Stimulated activated CD4-positive, alpha-beta T cell treated with anti-CD3 and anti-CD28 coated beads, Interleukin-1b, Interleukin-23, amount 100 ng/mL, for 48 hours (primary cell): ENCODE results near the gene TLX3.

Source experiments
- DNase-seq: peaks from one replicate; pipeline ENCODE4 v3.0.0-alpha.2; 2020

TLX3 gene

DNA sequence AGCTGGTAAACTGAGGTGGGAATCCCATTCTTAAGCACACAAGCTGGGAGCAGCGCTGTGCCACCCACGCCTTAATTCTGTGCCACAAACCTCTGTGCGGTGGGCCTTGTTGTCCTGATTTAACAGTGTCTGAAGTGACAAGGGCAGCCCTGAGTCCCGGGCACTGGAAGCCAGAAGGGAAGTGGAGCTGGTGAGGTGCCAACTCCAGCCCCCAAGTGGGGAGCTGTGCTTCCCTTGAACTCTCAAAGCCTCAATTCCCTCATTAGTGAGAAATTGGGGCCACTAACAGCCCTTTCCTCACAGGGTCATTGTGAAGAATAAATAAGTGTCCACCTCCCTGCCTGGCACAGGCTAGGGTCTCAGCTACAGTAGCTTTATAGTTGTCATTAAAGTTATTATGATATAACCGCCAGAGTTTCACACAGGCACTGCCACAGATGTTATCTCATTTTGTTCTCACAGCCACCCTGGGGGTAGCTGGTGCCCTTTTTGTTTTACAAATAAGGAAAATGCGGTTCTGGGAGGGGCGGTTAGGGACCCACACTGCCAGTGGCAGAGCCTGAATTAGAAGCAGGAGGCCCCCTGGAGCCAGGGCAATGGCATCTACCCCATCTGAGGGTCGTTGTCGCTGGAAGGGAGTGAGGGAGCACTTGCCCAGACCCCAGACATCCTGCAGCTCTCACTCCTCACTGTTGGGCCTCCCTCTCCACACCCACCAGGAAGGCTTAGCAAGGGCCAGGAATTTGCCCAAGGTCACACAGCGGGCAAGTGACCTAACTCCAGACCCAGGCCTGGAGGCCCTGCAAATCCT, 2.1 kb upstream of the TLX3 start:
- DNase-seq = no peak

- no peak for DNase-seq
Measured at GRCh38 chr5:171307789-171308452, 1.1 kb upstream of the TLX3 start.

GRCh38 chr5:171309276-171310211, 496 bp downstream of the TLX3 start:
- no peak for DNase-seq

DNA sequence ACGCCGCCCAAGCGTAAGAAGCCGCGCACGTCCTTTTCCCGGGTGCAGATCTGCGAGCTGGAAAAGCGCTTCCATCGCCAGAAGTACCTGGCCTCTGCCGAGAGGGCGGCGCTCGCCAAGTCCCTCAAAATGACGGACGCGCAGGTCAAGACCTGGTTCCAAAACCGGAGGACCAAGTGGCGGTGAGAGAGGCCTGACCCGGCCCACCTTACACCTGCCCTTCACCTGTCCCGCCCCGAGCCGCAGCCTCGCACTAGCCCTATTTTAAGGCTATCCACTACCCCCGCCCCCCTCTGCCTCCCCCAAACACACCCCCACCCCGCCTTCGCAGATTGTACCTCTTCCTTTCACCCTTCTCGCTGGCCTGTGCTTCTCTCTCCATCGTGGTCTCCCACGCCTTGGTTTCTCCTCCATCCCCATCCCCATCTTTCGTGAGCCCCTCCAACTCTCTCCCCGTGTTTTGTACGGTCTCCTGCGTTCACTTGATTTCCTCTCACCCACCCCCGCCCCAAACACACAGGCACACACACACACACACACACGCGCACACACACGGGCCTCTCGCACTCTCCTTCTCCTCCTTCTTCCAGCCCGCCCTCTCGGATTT, 1.3 kb downstream of the TLX3 start:
- peak; percentile 41 for DNase-seq

- no peak for DNase-seq
Measured at GRCh38 chr5:171310819-171311321, 1.8 kb downstream of the TLX3 start.

DNA sequence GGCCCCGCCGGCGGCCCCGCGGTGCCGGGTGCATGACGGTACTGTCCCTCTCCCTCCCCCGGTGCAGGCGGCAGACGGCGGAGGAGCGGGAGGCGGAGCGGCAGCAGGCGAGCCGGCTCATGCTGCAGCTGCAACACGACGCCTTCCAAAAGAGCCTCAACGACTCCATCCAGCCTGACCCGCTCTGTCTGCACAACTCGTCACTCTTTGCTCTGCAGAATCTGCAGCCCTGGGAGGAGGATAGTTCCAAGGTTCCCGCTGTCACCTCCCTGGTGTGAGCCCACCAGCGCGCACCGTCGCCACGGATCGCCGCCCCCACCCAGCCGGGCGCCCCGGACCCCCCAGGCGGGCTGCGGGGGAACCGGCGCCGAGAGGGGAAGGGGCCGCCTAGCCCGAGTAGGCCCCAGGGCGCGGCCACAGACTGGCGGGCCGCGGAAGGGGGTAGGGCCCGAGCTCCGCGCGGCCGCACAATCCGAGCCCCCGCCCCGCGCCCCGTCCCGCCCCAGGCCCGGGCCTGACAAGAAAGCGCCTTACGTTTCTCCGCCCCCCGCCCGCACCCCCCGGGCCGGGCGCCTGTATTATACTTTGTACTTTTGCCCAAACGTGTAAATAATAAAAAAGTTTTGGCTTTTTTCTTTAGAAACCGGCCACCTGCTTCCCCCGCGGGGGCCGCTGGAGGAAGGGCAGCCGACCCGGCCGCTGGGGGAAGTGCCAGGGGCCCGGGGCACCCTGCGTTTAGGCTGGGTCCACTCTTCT, 2.5 kb downstream of the TLX3 start:
- DNase-seq = no peak

DNA sequence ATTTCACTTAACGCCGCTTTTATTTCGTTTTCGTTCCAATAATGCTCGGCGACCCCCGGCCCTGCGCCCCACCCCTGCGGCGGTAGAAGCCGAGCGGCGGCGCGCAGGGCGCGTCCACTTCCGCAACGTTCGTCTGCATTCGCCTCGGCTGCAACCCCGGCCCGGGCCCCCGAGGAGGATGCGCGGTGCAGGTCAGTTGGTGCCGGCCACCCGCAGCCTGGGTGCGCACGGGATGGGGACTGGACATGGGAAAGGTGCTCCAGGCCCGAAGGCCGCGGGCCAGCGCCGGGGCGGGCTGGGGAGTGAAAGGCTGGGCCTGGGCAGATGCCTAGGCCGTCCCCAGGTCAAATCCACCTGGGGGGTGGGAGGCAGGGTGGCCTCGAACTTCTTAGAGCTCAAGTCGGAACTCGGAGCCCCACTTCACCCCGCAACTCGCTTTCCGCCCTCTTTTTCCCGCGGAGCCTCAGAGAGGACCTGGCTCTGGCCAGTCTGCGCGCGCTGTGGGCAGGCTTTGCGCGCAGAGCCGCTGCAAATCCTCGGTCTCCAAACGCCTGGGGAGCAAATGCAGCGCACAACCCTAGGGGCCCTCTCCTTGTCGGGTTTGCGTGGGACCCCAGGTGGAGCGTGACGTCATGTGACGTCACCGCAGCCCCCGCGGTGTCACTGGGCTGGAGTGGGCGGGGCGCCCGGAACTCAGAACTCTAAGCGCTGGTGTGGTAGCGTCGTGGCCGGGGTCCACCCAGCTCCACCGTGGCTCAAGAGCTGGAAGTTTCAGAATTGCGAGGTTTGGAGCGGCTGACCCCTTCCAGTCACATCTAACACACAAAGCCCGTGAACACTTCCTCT, 3.3 kb downstream of the TLX3 start:
- no peak for DNase-seq

DNA sequence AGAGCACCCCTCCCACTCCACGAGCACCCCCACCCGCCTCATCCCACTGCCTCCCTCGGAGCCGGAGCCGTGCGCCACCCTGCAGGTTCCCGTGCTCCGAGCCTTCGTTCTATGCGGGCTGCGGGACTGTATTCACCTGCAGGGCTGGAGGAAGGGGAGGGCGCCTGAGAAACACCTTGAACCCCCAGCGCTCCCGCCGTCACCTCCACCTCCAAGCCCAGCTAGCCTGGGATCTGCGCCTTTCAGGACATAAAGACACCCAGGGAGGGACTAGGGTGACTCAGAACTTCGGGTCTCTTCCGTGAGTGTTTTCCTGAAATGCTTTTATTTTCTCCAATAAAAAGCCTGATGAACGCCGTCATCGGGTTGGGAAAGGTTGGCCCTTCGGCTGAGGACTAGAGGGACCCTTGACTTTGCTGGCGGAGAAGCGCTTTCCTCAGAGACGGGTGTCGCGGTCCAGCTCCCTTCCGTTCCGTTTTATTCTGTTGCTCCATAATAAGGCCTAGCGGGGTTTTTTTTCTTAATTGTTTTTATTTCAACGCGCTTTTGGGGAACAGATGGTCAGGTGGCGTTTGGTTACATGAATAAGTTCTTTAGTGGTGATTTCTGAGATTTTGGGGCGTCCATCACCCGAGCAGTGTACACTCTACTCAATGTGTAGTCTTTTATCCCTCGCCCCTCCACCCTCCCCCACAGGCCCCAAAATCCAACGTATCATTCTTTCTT, 4.6 kb downstream of the TLX3 start:
- no peak for DNase-seq

GRCh38 chr5:171314728-171315385, 5.8 kb downstream of the TLX3 start:
- no peak for DNase-seq

- no peak for DNase-seq
Measured at GRCh38 chr5:171315386-171315891, 6.4 kb downstream of the TLX3 start.

DNA sequence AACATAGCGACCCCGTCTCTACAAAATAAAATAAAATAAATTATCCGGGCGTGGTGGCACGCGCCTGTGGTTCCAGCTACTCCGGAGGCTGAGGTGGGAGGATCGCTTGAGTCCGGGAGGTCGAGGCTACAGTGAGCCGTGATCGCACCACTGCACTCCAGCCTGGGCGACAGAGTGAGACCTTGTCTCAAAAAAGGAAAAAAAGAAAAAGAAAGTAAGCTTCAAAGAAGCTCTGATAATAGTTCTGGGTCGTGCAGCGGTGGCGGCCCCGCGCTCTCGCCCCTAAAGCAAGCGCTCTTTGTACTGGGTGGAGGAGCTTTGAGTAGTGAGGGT, 6.8 kb downstream of the TLX3 start:
- no peak for DNase-seq

GRCh38 chr5:171316258-171317121, 7.4 kb downstream of the TLX3 start:
- DNase-seq = no peak

- no peak for DNase-seq
Measured at GRCh38 chr5:171317230-171317629, 8.2 kb downstream of the TLX3 start.

- DNase-seq = no peak
Measured at GRCh38 chr5:171318026-171318425, 9.0 kb downstream of the TLX3 start.

GRCh38 chr5:171321447-171321846, 12.4 kb downstream of the TLX3 start:
- no peak for DNase-seq

GRCh38 chr5:171322527-171322926, 13.5 kb downstream of the TLX3 start:
- no peak for DNase-seq

GRCh38 chr5:171323007-171323406, 14.0 kb downstream of the TLX3 start:
- no peak for DNase-seq

DNA sequence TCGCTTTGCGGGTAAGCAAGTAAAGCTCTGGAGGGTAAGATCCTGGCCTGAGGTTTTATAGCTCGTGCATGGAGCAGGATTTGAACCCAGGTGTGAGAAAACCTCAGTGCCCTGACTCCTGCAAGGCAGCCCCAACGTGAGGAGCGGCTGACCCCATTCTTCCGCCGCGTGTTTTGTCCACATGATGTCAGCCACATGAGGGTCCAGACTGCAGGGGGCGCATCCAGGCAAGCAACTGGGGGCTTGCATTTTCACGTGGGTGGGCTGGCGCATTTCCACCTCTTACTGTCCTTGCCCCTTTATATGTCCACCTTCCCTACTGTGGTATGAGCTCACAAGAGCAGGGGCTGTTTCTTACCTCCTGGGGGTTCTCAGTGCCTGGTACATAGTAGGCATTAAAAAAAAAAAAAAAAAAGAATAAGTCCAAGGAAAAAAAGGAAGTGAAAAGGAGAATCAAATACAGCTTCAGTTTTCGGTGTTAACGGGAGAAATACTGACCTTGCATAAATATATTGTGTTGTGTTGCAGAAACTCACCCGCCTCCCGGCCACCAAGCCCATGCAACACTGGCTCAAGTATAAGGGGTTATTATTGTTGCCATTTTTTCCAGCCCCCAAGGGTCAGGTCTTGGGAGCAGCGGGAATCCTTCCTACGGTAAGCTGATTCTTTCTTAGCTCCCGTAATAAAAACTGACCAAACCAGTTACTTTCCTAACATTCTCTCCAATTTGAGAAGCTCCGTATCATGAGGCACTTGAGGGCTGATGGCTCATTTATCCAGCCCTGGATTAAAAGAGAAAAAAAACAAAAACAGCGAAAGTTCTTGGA, 15.0 kb downstream of the TLX3 start:
- no peak for DNase-seq
